AG04450 (cell line): Measurements from ENCODE around the gene NTRK2. TPM values are rescaled to one million over a fixed set of nuclear protein-coding genes. Genes with fewer than 3 reads are reported as not detected.

ENCODE experiments used
- CTCF ChIA-PET: fragments of 300-600, 350-600 bp; formaldehyde crosslinking; extraction: SDS; loops from one replicate; lab custom pipeline; 2022; ENCODE audit warnings: antibody characterized with exemption, inconsistent platforms; lab: Charles Lee
- POLR2A ChIA-PET: fragments of 350-600 bp; formaldehyde crosslinking; extraction: SDS; loops from one replicate; lab custom pipeline; 2021; ENCODE audit warnings: antibody characterized with exemption, inconsistent platforms; lab: Yijun Ruan, JAX
- DNase-seq: peaks from one replicate; pipeline ENCODE4 v3.0.0-alpha.2; 2011; ENCODE audit warnings: low read depth, low spot score
- H3K27ac ChIP-seq: one replicate; pipeline ENCODE4 v1.5.1; 2012; ENCODE audit warnings: low read depth, low read length, control low read depth
- H3K27me3 ChIP-seq: one replicate; pipeline ENCODE4 v1.6.0; 2012; ENCODE audit warnings: low read length; ENCODE audit not compliant: control insufficient read depth, insufficient read depth
- H3K4me3 ChIP-seq: 2 replicates; pipeline ENCODE4 v1.5.1; 2011; ENCODE audit warnings: mild to moderate bottlenecking, low read depth, low read length, control low read depth
- H3K9me3 ChIP-seq: 2 replicates; pipeline ENCODE4 v1.5.1; 2012; ENCODE audit warnings: low read length; ENCODE audit not compliant: control insufficient read depth, insufficient read depth
- polyA plus RNA-seq: library from polyadenylated mRNA; depleted of rRNA; stranded (reverse); fragments of >200 nt; gene quantifications from 2 replicates; pipeline ENCODE4 v1.2.3, GENCODE V29; 2011
- TF ChIP-seq, protein P1 (sequence below): IDR thresholded peaks from 2 replicates; pipeline ENCODE4 v1.5.1; 2011; ENCODE audit warnings: low read depth, low read length, control low read depth, inconsistent platforms

The NTRK2 gene
- polyA plus RNA-seq, 1 experiment: not detected

DNA sequence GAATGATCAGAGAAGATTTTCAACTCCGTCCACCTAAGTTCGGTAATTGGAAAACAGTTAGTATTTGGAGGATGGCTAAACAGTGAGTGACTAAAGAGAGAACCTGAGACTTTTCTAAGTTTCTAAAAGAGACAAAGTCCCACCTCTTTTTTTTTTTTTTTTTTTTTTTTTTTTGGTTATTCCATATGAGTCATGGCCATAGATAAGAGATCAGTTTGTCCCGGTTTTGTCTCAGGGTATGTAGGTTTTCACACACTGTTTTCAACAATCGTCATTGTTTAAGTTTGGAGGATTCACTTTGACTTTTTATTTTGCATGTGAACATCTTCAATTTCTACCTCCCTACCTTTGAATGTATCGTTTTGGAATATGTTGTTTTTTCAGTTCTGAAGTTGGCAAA is 85.9 kb downstream of the NTRK2 start:
- TF ChIP-seq, protein P1, sequence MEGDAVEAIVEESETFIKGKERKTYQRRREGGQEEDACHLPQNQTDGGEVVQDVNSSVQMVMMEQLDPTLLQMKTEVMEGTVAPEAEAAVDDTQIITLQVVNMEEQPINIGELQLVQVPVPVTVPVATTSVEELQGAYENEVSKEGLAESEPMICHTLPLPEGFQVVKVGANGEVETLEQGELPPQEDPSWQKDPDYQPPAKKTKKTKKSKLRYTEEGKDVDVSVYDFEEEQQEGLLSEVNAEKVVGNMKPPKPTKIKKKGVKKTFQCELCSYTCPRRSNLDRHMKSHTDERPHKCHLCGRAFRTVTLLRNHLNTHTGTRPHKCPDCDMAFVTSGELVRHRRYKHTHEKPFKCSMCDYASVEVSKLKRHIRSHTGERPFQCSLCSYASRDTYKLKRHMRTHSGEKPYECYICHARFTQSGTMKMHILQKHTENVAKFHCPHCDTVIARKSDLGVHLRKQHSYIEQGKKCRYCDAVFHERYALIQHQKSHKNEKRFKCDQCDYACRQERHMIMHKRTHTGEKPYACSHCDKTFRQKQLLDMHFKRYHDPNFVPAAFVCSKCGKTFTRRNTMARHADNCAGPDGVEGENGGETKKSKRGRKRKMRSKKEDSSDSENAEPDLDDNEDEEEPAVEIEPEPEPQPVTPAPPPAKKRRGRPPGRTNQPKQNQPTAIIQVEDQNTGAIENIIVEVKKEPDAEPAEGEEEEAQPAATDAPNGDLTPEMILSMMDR: no peak
- no peak for DNase-seq
- POLR2A ChIA-PET: no interaction called here
- Histone ChIP-seq H3K27me3 (no peaks in the 10 kb centered on the region), H3K27ac (no peak overlapping the region), H3K9me3 (peaks cover 2% of the 10 kb centered on the region; the same call in 1 of the 2 replicates), H3K4me3 (no peak overlapping the region)
- CTCF ChIA-PET: interaction anchor here (0.8 kb wide), 1 partner anchor 26 kb away, joined by 3 read pairs; no protein-coding TSS in a partner anchor

DNA sequence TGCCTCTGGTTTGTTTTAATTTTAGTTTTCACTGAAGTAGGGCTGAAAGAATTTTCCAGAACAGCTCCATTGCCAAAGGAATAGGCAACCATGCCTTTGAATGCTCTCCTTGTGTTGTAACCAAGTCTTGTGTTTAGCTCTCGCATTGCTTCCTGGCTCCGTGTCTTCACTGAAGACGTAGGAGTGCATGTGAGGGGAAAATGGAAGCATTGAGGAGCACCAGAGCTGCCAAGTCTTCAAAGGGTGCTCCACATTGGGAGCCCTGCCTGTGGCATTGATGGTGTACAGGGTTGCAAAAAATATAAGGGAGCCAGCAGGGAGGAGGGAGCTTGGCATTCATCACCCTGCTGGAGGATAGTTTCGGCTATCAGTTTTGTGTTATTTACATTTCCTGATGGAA is 86.6 kb downstream of the NTRK2 start:
- Histone ChIP-seq H3K27me3 (no peaks in the 10 kb centered on the region), H3K4me3 (no peak overlapping the region), H3K9me3 (peaks cover 2% of the 10 kb centered on the region; the same call in 1 of the 2 replicates), H3K27ac (no peak overlapping the region)
- TF ChIP-seq, protein P1: no peak
- no peak for DNase-seq
- ChIA-PET POLR2A (no interaction called here), CTCF (interaction anchor here (0.8 kb wide), 1 partner anchor 25 kb away, joined by 3 read pairs; no protein-coding TSS in a partner anchor)

DNA sequence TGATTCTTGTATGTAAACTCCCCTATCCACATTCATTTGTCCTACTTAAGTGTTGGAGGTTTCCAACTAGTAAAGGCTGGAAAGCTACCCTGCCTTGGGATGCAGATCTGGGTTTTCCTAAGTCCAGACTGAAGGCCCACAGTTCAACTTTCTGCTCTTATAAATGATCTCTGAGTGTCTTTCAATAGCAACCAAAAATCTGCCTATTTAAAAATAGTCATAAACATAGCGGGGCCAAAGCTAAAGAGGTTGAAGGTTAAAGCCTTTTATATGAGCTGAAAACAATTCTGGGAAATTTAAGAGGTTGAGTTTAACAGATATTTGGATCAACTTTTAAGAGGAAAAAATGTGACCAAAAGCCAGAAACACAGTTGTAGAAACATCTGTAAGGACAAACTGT is 87.2 kb downstream of the NTRK2 start:
- CTCF ChIA-PET: no interaction called here
- POLR2A ChIA-PET: no interaction called here

DNA sequence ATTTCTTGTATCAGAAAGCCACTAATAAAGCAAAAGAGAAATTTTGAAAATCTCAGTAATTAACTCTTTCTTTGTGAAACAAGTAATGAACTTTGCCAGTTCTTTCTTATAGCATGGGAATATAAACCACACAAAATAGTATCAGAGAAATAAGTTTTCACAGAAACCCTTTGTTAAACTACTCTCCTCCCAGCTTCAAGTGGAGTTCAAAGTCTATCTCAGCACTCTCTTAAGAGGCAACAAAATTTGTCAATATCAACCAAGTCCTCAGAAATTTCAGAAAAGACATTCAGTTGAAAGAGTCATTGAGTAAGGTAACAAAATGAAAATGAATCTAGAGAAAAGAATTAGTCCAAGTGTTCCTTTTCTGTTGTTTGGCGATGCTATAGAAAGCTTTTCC is 89.3 kb downstream of the NTRK2 start:
- TF ChIP-seq, protein P1: no peak
- Histone ChIP-seq H3K9me3 (no peaks in the 10 kb centered on the region), H3K27ac (no peak overlapping the region), H3K27me3 (no peaks in the 10 kb centered on the region), H3K4me3 (no peak overlapping the region)
- ChIA-PET POLR2A (no interaction called here), CTCF (no interaction called here)
- no peak for DNase-seq

More for the DNA sequence above, 87.2 kb downstream of the NTRK2 start:
- no peak overlapping the region for H3K27ac ChIP-seq
- peaks cover 2% of the 10 kb centered on the region; the same call in 1 of the 2 replicates for H3K9me3 ChIP-seq
- no peaks in the 10 kb centered on the region for H3K27me3 ChIP-seq
- H3K4me3 ChIP-seq: no peak overlapping the region
- no peak for DNase-seq
- TF ChIP-seq, protein P1: no peak

DNA sequence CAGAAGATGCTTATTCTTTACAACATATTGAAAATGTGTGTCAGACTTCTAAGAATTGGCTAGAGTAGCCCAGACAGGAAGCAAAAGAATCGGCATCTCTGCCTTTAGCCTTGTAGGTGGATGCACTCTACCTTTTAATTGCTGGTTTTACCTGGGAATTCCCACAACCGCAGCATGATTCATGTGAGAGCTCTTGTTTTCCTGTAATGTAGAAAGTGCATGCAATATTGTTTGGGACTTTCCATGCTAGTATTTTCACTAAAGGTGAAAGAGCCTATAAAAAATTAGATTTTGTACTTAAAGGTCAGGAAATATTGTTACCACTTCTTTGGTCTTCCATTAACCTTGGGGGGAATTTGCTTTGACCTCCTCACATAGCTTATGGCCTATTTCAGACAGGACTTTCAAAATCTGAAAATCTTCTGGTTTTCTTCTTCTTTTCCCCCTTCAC is 89.8 kb downstream of the NTRK2 start:
- H3K27me3 ChIP-seq: no peaks in the 10 kb centered on the region
- no peak overlapping the region for H3K27ac ChIP-seq
- ChIA-PET CTCF (no interaction called here), POLR2A (no interaction called here)
- TF ChIP-seq, protein P1: no peak
- no peak overlapping the region for H3K4me3 ChIP-seq
- DNase-seq: no peak
- no peaks in the 10 kb centered on the region for H3K9me3 ChIP-seq
